ENCODE results near the gene OR52K2. TPM values are rescaled to one million over a fixed set of nuclear protein-coding genes. Genes with fewer than 3 reads are reported as not detected.

OR52K2 gene
- total RNA-seq, 4 donors from 2014 or later, result 0.94 TPM; not detected in 3

DNA sequence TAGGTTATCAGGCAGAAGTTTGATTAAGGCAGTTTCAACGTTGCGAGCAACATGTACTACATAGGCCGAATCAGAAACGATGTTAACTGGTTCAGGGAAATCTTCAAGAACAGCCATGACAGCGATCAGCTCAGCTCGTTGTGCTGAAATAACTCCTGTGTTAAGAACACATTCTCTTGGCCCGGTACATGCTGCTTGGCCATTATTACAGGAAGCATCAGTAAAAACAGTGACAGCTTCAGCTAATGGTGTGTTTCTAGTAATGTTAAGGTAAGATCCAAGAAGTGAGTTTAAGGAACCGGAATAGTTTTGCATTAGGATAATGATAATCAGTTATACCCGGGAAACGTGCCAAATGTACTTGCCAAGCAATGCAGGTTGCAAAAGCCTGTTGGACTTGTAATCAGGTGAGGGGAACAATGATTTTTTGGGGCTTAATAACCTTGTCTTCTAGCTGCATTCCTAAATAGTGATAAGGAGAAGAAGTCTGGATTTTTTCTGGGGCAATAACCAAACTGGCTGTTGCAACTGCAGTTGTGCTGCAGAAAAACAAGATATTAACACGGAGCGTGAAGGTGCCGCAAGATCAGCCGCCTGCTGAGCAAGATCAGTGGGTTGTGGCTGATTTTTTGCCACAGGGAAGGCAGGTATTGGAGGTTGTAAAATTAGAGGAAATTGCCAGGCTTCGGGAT lies 47.6 kb downstream of the OR52K2 start:
- no peak overlapping the region for H3K27ac ChIP-seq
- H3K4me3 ChIP-seq, result no peak overlapping the region
- peaks cover 0 to 20% (median 0%) of the 10 kb centered on the region in 3 donors for H3K4me1 ChIP-seq
- 27 to 28% methylated on average over 13 to 15 of the region's 15 CpGs for WGBS, 2 donors (ENCODE audit: low coverage in 1 of 2)
- no peaks in the 10 kb centered on the region for H3K27me3 ChIP-seq
- ATAC-seq, result no peak
- no peaks in the 10 kb centered on the region for H3K9me3 ChIP-seq
- no peaks in the 10 kb centered on the region for H3K36me3 ChIP-seq
- TF ChIP-seq POLR2A (IDR thresholded peaks at IDR 0.05) (no peak), EP300 (IDR thresholded peaks at IDR 0.05) (no peak), POLR2AphosphoS5 (IDR thresholded peaks at IDR 0.05) (peak; percentile 86)
- TF ChIP-seq, protein P1, sequence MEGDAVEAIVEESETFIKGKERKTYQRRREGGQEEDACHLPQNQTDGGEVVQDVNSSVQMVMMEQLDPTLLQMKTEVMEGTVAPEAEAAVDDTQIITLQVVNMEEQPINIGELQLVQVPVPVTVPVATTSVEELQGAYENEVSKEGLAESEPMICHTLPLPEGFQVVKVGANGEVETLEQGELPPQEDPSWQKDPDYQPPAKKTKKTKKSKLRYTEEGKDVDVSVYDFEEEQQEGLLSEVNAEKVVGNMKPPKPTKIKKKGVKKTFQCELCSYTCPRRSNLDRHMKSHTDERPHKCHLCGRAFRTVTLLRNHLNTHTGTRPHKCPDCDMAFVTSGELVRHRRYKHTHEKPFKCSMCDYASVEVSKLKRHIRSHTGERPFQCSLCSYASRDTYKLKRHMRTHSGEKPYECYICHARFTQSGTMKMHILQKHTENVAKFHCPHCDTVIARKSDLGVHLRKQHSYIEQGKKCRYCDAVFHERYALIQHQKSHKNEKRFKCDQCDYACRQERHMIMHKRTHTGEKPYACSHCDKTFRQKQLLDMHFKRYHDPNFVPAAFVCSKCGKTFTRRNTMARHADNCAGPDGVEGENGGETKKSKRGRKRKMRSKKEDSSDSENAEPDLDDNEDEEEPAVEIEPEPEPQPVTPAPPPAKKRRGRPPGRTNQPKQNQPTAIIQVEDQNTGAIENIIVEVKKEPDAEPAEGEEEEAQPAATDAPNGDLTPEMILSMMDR (IDR thresholded peaks at IDR 0.05), result no peak

Other genes with a start within 250 kb of the OR52K2 start
- gene OR52B4, start 80.9 kb upstream of the OR52K2 start, total RNA-seq, result not detected
- 10 to 100 TPM; 16.1 to 20.1 (median 17.0) TPM for gene TRIM21, start 55.6 kb upstream of the OR52K2 start, total RNA-seq
- gene OR52K1, start 33.4 kb downstream of the OR52K2 start, total RNA-seq, result not detected
- gene OR52M1, start 95.9 kb downstream of the OR52K2 start, total RNA-seq, result not detected
- not detected for gene OR52I2, start 132.4 kb downstream of the OR52K2 start, total RNA-seq
- gene OR52I1, start 144.7 kb downstream of the OR52K2 start, total RNA-seq, result not detected
- gene TRIM68, start 158.9 kb downstream of the OR52K2 start, total RNA-seq, result 10 to 100 TPM; 12.0 to 17.3 (median 14.0) TPM
- gene OR51D1, start 188.2 kb downstream of the OR52K2 start, total RNA-seq, result not detected
- gene OR51E1, start 194.7 kb downstream of the OR52K2 start, total RNA-seq, result under 1 TPM; 0.27 to 0.78 (median 0.65) TPM
- gene OR51E2, start 248.6 kb downstream of the OR52K2 start, total RNA-seq, result 1 to 10 TPM in 1 of 4 donors, under 1 TPM in 2, not detected in 1; 0.67 to 2.5 (median 0.94) TPM